Measurements from ENCODE around the gene MORN3. TPM values are rescaled to one million over a fixed set of nuclear protein-coding genes. Genes with fewer than 3 reads are reported as not detected.

Gene MORN3
- total and polyA plus RNA-seq, 8 donors = 0.17 to 2.8 (median 1.5) TPM

Other genes with a start within 250 kb of the MORN3 start
- gene KDM2B, start 88.6 kb downstream of the MORN3 start, total RNA-seq = 10 to 100 TPM; 22.9 to 37.1 TPM
- 10 to 100 TPM; 36.7 to 44.7 (median 39.1) TPM for gene KDM2B, start 88.6 kb downstream of the MORN3 start, polyA plus RNA-seq (ENCODE audit: insufficient read length in 6 of 6)
- 10 to 100 TPM; 25.2 to 39.5 TPM for gene ORAI1, start 43.1 kb downstream of the MORN3 start, total RNA-seq
- gene ORAI1, start 43.1 kb downstream of the MORN3 start, polyA plus RNA-seq (ENCODE audit: insufficient read length in 6 of 6) = 10 to 100 TPM in 5 of 6 donors, 1 to 10 TPM in 1; 8.9 to 15.8 (median 12.1) TPM
- 10 to 100 TPM; 13.9 to 17.7 TPM for gene TMEM120B, start 43.1 kb upstream of the MORN3 start, total RNA-seq
- 10 to 100 TPM in 3 of 6 donors, 1 to 10 TPM in 3; 8.5 to 14.1 (median 10.4) TPM for gene TMEM120B, start 43.1 kb upstream of the MORN3 start, polyA plus RNA-seq (ENCODE audit: insufficient read length in 6 of 6)
- 10 to 100 TPM; 37.6 to 48.3 TPM for gene RHOF, start 124.0 kb upstream of the MORN3 start, total RNA-seq
- 10 to 100 TPM in 5 of 6 donors, 1 to 10 TPM in 1; 8.5 to 14.4 (median 11.3) TPM for gene RHOF, start 124.0 kb upstream of the MORN3 start, polyA plus RNA-seq (ENCODE audit: insufficient read length in 6 of 6)
- gene SETD1B, start 134.4 kb upstream of the MORN3 start, total RNA-seq = 10 to 100 TPM; 18.9 to 23.4 TPM
- 10 to 100 TPM; 12.1 to 17.0 (median 14.7) TPM for gene SETD1B, start 134.4 kb upstream of the MORN3 start, polyA plus RNA-seq (ENCODE audit: insufficient read length in 6 of 6)
- gene HPD, start 189.2 kb upstream of the MORN3 start, total RNA-seq = 1 to 10 TPM in 1 of 2 donors, under 1 TPM in 1; 0.85 to 2.1 TPM
- under 1 TPM in 3 of 6 donors, not detected in 3; 0.11 to 0.30 (median 0.15) TPM for gene HPD, start 189.2 kb upstream of the MORN3 start, polyA plus RNA-seq (ENCODE audit: insufficient read length in 6 of 6)
- 10 to 100 TPM; 39.3 to 53.8 TPM for gene PSMD9, start 219.1 kb upstream of the MORN3 start, total RNA-seq
- 10 to 100 TPM; 44.2 to 49.9 (median 45.4) TPM for gene PSMD9, start 219.1 kb upstream of the MORN3 start, polyA plus RNA-seq (ENCODE audit: insufficient read length in 6 of 6)
- 1 to 10 TPM; 5.2 to 8.4 TPM for gene CFAP251, start 248.9 kb upstream of the MORN3 start, total RNA-seq
- 10 to 100 TPM in 4 of 6 donors, 1 to 10 TPM in 2; 3.9 to 13.3 (median 10.9) TPM for gene CFAP251, start 248.9 kb upstream of the MORN3 start, polyA plus RNA-seq (ENCODE audit: insufficient read length in 6 of 6)